Stimulated activated CD4-positive, alpha-beta T cell treated with anti-CD3 and anti-CD28 coated beads, Interleukin-1b, Interleukin-23, amount 100 ng/mL, for 1 hour (primary cell): ENCODE measurements around the gene SIVA1.
"Not testable (repeated sequence)": the region's sequence is repeated elsewhere in the genome, so short reads cannot be mapped to it uniquely, and the experiment has no call there.

Source experiments
- DNase-seq, 2 donors: peaks; one replicate each; pipeline ENCODE4 v3.0.0-alpha.2; 2020; ENCODE audit warnings: low read depth in 2 of 2

The SIVA1 gene

GRCh38 chr14:104719343-104719742, 33.6 kb upstream of the SIVA1 start:
- DNase-seq, result no peak

- no peak for DNase-seq
These were observed 31.2 kb upstream of the SIVA1 start for GRCh38 chr14:104721505-104722431.

- DNase-seq, result no peak
These were observed 29.9 kb upstream of the SIVA1 start for GRCh38 chr14:104722938-104723650.

GRCh38 chr14:104723651-104724406, 29.1 kb upstream of the SIVA1 start, which contains the start of gene ADSS1:
Gene ADSS1, plus strand, starts transcription at chr14:104724229. Its CDS starts 42 bp downstream, at chr14:104724271.
- DNase-seq, result peak in 1 of 2 donors; percentile 23

DNA sequence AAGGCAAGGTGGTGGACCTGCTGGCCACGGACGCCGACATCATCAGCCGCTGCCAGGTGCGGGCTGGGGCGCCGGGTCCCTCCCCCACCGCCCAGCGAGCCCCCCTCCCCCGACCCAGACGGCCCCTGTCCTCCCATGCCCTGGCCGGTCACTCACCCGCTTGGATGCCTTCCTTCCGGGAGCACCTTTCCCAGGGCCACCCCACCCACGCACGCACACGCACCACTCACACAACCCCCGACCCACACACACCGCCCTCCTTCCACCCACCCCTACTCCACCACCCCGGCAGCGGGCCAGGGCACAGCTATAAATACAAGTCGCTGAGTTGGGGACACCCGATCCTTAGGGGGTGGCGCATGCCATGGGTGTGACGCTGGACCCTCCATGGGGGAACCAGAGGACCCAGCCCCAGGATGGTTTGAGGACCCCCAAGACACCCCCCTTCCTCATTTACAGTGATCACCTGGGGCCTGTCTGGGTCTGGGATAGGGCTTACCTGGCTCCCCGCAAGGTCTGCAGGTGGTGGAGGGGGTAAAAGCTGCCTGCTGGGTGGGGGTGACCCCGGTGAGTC, 28.5 kb upstream of the SIVA1 start:
- DNase-seq, result no peak

- no peak for DNase-seq
These were observed 27.8 kb upstream of the SIVA1 start for GRCh38 chr14:104724981-104725771.

GRCh38 chr14:104725772-104726548, 27.0 kb upstream of the SIVA1 start:
- no peak for DNase-seq

GRCh38 chr14:104726600-104727451, 26.1 kb upstream of the SIVA1 start:
- DNase-seq, result no peak

GRCh38 chr14:104728631-104729030, 24.3 kb upstream of the SIVA1 start:
- DNase-seq, result no peak

DNA sequence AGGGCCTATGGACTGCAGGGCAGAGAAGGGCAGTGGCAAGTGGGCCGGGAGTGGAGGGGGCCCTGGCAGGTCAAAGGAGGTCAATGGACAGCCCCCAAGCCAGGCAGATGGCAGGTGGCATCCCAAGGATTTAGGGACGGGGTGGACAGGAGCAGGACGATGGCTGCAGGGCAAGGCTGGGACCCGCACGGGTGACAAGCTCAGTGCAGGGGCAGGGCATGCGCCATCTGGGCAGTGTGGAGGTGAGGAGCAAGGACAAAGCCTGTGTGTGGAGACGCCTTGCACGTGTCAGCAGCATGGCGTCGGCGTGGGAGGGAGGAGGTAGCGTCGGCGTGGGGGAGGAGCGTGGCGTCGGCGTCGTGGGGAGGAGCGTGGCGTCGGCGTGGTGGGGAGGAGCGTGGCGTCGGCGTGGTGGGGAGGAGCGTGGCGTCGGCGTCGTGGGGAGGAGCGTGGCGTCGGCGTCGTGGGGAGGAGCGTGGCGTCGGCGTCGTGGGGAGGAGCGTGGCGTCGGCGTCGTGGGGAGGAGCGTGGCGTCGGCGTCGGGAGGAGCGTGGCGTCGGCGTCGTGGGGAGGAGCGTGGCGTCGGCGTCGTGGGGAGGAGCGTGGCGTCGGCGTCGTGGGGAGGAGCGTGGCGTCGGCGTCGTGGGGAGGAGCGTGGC, 23.6 kb upstream of the SIVA1 start:
- DNase-seq, result not testable (repeated sequence)

GRCh38 chr14:104729835-104730181, 23.1 kb upstream of the SIVA1 start:
- no peak for DNase-seq

- no peak for DNase-seq
These were observed 22.5 kb upstream of the SIVA1 start for GRCh38 chr14:104730487-104730886.

DNA sequence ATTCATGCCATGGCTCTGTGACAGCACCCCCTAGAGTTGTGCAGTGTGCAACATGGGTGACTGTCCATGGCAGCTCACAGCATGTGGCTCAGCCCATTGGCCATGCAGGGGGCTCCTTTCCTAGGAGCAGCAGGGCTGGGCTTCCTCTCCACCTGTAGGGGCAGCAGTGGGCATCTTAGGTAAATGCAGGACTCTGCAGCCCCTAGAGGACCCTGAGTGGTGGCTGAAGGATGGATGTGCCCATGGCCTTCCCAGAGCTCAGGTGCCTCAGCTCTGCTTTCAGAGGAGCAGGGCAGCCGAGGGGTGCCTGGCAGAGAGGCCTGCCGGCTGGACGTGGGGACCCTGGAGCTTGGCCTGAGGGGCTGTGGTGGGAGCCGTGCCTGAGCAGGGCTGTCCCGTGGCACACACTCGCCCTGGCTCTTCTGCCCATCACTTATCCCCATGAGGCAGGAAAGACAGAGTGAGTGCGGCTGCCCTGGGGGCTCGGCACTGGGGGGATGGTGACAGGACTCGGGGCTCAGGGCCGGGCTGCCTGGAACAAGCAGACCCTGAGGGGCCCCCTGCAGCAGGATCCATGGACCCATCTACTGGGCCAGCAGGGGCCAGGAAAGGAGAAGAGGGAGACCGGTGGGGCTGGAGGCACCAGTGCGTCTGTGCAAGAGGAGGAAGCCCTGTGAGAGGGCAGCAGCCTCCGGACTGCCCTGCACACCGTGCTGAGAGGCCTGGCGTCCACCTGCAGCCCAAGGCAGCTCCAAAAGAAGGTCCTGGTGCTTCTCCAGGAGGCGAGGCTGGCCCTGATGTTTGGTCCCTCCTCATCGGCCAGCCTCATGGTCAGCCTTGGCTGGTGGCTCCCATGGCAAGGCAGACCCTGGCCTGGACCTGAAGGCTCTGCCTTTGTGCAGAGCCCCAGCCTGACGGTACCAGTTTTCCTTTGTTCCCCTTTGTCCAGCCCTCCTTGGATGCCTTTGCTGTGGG, 21.3 kb upstream of the SIVA1 start:
- DNase-seq, result no peak

DNA sequence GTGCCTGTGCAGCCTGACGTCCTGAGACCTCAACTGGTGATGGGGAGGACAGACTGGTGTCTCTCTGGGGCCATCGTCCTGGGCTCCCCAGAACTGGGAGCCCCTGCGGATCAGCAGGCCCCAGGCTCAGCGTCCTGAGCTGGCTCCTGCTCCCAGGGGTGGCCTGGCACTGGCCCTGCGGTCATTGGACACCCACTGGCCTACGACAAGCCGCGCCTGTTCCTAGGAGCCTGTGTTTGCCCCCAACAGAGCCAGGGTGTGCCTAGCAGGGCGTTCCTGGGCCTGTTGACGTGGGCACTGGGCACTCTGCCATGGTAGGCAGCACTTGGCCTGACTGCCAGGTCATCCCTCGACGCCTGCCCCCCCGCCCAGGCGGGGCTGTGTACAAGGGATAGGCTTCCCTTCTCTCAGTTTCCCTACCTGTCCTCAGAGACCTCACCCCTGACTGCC, 20.6 kb upstream of the SIVA1 start:
- DNase-seq, result no peak

GRCh38 chr14:104732931-104733681, 19.8 kb upstream of the SIVA1 start:
- no peak for DNase-seq

DNA sequence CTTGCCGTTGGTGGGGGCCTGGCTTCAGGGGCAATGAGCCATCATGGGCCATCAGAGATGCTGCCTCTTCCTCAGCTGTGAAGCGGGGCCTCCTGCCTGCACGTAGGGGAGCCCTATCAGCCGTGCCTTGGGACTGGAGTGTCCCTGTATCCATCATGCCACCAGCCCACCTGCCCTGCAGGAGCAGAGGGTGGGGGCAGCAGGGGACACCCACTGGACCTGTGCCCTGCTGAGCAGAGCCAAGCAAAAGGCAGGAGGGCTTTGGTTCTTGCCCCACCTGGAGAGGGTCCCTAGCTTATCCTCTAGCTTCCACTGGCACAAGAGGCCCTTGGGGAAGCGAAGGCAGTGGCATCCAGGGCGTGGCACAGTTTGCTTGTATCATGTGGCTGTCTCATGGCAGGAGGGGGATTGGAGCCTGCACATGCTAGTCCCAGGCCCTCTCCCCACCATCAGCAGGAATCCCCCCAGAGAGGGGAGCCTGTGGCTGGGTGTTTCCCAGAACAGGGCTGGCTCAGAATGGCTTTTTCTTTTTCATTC, 18.8 kb upstream of the SIVA1 start:
- no peak for DNase-seq
